Sigmoid colon (tissue), 7 donors: ENCODE data around the gene ZNF831. TPM values are rescaled to one million over a fixed set of nuclear protein-coding genes. Genes with fewer than 3 reads are reported as not detected.

ENCODE experiments used
- DNase-seq: peaks from one replicate; pipeline ENCODE4 v3.0.0-alpha.2; 2019
- H3K27ac ChIP-seq, 4 donors: fragments of 200-600 bp; sonication (generic); one replicate each; pipeline ENCODE4 v1.5.1; 2016 to 2019; ENCODE audit warnings: mild to moderate bottlenecking in 1 of 4
- H3K27me3 ChIP-seq, 3 donors: fragments of 200-600 bp; sonication (generic); one replicate each; pipeline ENCODE4 v1.5.1; 2019; ENCODE audit warnings: mild to moderate bottlenecking in 1 of 3
- H3K36me3 ChIP-seq, 4 donors: fragments of 200-600 bp; sonication (generic); one replicate each; pipeline ENCODE4 v1.5.1; 2016 to 2019
- H3K4me1 ChIP-seq, 4 donors: fragments of 200-600 bp; sonication (generic); one replicate each; pipeline ENCODE4 v1.5.1; 2017 to 2019
- H3K4me3 ChIP-seq, 4 donors: fragments of 200-600 bp; sonication (generic); one replicate each; pipeline ENCODE4 v1.5.1; 2017 to 2019; ENCODE audit warnings: mild to moderate bottlenecking in 2 of 4, moderate library complexity in 1 of 4
- H3K9me3 ChIP-seq, 4 donors: fragments of 200-600 bp in 3 of 4; sonication (generic) in 3 of 4; one replicate each; pipeline versions ENCODE4 v1.5.1 to v1.6.1; 2013 to 2019
- CTCF ChIP-seq, 4 experiments: fragments of 450-650 bp in 3 of 4; fragments of 200-600 bp in 1 of 4; IDR thresholded peaks; one replicate each; pipeline ENCODE4 v1.5.1; 2016 to 2019; ENCODE audit warnings: antibody characterized with exemption in 4 of 4, mild to moderate bottlenecking in 3 of 4, moderate library complexity in 2 of 4
- EP300 ChIP-seq, 4 donors: sonication (generic); formaldehyde crosslinking; IDR thresholded peaks; one replicate each; pipeline ENCODE4 v1.6.1; 2017; ENCODE audit warnings: antibody characterized with exemption in 4 of 4
- POLR2A ChIP-seq, 2 donors: fragments of 450-650 bp; IDR thresholded peaks; one replicate each; pipeline ENCODE4 v1.6.1; 2016; ENCODE audit warnings: antibody characterized with exemption in 2 of 2, mild to moderate bottlenecking in 2 of 2, moderate library complexity in 2 of 2
- POLR2AphosphoS5 ChIP-seq, 4 donors: sonication (generic); formaldehyde crosslinking; IDR thresholded peaks; one replicate each; pipeline ENCODE4 v1.6.1; 2017; ENCODE audit warnings: antibody characterized with exemption in 4 of 4
- WGBS, 2 donors: extraction: QIAGEN DNeasy Blood & Tissue Kit; methylation state at CpG; one replicate each; pipeline ENCODE4 v1.1.7; 2013; 5-methylcytosine and 5-hydroxymethylcytosine counted together
- intact Hi-C: fragments of 100-400 bp; cut with DNase I; formaldehyde crosslinking; loops from one replicate; pipeline ENCODE4 v1.15.1; 2023
- polyA plus RNA-seq, 3 donors: library from polyadenylated mRNA; stranded (reverse); fragments of 200-250 nt; gene quantifications; one replicate each; pipeline ENCODE4 v1.2.3, GENCODE V29; 2013
- total RNA-seq, 4 donors: library from RNA; depleted of rRNA; stranded (reverse); fragments of >200 nt; gene quantifications; one replicate each; pipeline ENCODE4 v1.1.0, GENCODE V29; 2016
- donor health status: healthy with polysubstance abuse.
- donor health status: Bipolar disorder and iron deficiency.
- donor health status: healthy.

ZNF831 gene
- total and polyA plus RNA-seq, 7 donors: under 0.01 to 4.4 (median 0.50) TPM; not detected in 1

GRCh38 chr20:59246691-59247400 is 83.2 kb downstream of the ZNF831 start:
- Histone ChIP-seq H3K4me1 (no peaks in the 10 kb centered on the region), H3K4me3 (no peak overlapping the region), H3K27ac (no peak overlapping the region), H3K36me3 (no peaks in the 10 kb centered on the region), H3K9me3 (no peaks in the 10 kb centered on the region), H3K27me3 (peaks cover 0 to 23% (median 9%) of the 10 kb centered on the region in 3 donors)
- TF ChIP-seq POLR2AphosphoS5 (IDR thresholded peaks at IDR 0.05): no peak
- no peak for TF ChIP-seq POLR2A (IDR thresholded peaks at IDR 0.05)
- TF ChIP-seq EP300 (IDR thresholded peaks at IDR 0.05): no peak
- no peak for TF ChIP-seq CTCF (IDR thresholded peaks at IDR 0.05)
- intact Hi-C loops: no loop called here
- WGBS, 2 donors: 61 to 79% methylated on average over 8 of the region's 8 CpGs
- DNase-seq: no peak

- H3K36me3 ChIP-seq: no peaks in the 10 kb centered on the region
- WGBS, 2 donors: 67 to 81% methylated on average over 4 of the region's 4 CpGs
Observed at GRCh38 chr20:59247731-59248684, 84.4 kb downstream of the ZNF831 start.

GRCh38 chr20:59250293-59250692 is 86.7 kb downstream of the ZNF831 start:
- peaks cover 0 to 14% (median 9%) of the 10 kb centered on the region in 3 donors for H3K27me3 ChIP-seq
- 89 to 91% methylated on average over 6 of the region's 6 CpGs for WGBS, 2 donors

More at GRCh38 chr20:59247731-59248684, 84.4 kb downstream of the ZNF831 start:
- intact Hi-C loops: no loop called here
- Histone ChIP-seq H3K27me3 (peaks cover 0 to 11% (median 9%) of the 10 kb centered on the region in 3 donors), H3K9me3 (no peaks in the 10 kb centered on the region), H3K4me1 (no peaks in the 10 kb centered on the region), H3K4me3 (no peak overlapping the region), H3K27ac (no peak overlapping the region)
- no peak for DNase-seq
- TF ChIP-seq EP300 (IDR thresholded peaks at IDR 0.05) (no peak), POLR2A (IDR thresholded peaks at IDR 0.05) (no peak), POLR2AphosphoS5 (IDR thresholded peaks at IDR 0.05) (no peak), CTCF (IDR thresholded peaks at IDR 0.05) (no peak)

GRCh38 chr20:59253325-59253724 is 89.7 kb downstream of the ZNF831 start:
- Histone ChIP-seq H3K4me1 (no peaks in the 10 kb centered on the region), H3K27me3 (peaks cover 0 to 27% (median 13%) of the 10 kb centered on the region in 3 donors), H3K9me3 (no peaks in the 10 kb centered on the region), H3K36me3 (no peaks in the 10 kb centered on the region), H3K27ac (no peak overlapping the region), H3K4me3 (no peak overlapping the region)
- 48 to 78% methylated on average over 6 of the region's 6 CpGs for WGBS, 2 donors
- no peak for TF ChIP-seq POLR2AphosphoS5 (IDR thresholded peaks at IDR 0.05)
- no peak for TF ChIP-seq CTCF (IDR thresholded peaks at IDR 0.05)
- TF ChIP-seq EP300 (IDR thresholded peaks at IDR 0.05): no peak
- no peak for TF ChIP-seq POLR2A (IDR thresholded peaks at IDR 0.05)
- intact Hi-C loops: no loop called here
- no peak for DNase-seq

More at GRCh38 chr20:59250293-59250692, 86.7 kb downstream of the ZNF831 start:
- DNase-seq: no peak
- H3K27ac ChIP-seq: no peak overlapping the region
- no peak overlapping the region for H3K4me3 ChIP-seq
- intact Hi-C loops: no loop called here
- no peaks in the 10 kb centered on the region for H3K4me1 ChIP-seq
- TF ChIP-seq EP300 (IDR thresholded peaks at IDR 0.05) (no peak), CTCF (IDR thresholded peaks at IDR 0.05) (no peak), POLR2A (IDR thresholded peaks at IDR 0.05) (no peak), POLR2AphosphoS5 (IDR thresholded peaks at IDR 0.05) (no peak)
- no peaks in the 10 kb centered on the region for H3K36me3 ChIP-seq
- no peaks in the 10 kb centered on the region for H3K9me3 ChIP-seq
